Stimulated activated CD4-positive, alpha-beta T cell treated with anti-CD3 and anti-CD28 coated beads, Interleukin-12 subunit alpha, Interleukin-12 subunit beta, amount 100 ng/mL, for 48 hours (primary cell): ENCODE measurements around the gene MCM9.
"Not testable (repeated sequence)": the region's sequence is repeated elsewhere in the genome, so short reads cannot be mapped to it uniquely, and the experiment has no call there.

Experiments
- DNase-seq, 3 donors: peaks; one replicate each; pipeline ENCODE4 v3.0.0-alpha.2; 2020; ENCODE audit warnings: low read depth in 2 of 3, low spot score in 1 of 3

Gene MCM9

DNA sequence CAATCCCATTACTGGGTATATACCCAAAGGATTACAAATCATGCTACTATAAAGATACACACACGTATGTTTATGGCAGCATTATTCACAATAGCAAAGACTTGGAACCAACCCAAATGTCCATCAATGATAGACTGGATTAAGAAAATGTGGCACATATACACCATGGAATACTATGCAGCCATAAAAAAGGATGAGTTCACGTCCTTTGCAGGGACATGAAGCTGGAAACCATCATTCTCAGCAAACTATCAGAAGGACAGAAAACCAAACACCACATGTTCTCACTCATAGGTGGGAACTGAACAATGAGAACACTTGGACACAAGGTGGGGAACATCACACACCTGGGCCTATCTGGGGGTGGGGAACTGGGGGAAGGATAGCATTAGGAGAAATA is 66.1 kb downstream of the MCM9 start:
- not testable (repeated sequence) for DNase-seq

DNA sequence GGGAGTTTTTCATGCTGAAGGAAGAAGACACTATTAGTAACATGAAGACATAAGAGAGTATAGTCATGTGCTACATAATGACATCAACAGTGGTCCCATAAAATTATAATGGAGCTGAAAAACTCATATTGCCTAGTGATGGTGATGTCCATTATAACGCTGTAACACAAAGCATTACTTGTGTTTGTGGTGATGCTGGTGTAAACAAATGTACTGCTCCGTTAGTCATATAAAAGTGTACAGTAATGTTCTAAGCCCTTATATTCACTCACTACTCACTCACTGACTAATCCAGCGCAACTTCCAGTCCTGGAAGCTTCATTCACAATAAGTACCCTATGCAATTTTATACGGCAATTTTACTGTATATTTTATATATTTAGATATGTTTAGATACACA is 67.8 kb downstream of the MCM9 start:
- no peak for DNase-seq

DNA sequence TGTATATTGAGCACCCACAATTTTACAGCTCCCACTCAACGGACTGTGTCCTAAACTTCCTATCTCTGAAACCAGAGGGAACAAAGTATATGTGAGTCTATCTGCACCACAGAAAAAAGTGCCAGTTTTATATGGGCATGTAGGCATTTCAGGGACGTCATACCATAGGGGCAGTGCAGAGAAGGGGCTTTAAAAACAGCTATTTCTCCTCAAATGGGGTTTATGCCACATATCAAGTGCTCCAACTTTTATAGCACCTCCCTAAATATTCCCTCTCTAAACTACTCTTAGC is 69.9 kb downstream of the MCM9 start:
- DNase-seq, result no peak

DNA sequence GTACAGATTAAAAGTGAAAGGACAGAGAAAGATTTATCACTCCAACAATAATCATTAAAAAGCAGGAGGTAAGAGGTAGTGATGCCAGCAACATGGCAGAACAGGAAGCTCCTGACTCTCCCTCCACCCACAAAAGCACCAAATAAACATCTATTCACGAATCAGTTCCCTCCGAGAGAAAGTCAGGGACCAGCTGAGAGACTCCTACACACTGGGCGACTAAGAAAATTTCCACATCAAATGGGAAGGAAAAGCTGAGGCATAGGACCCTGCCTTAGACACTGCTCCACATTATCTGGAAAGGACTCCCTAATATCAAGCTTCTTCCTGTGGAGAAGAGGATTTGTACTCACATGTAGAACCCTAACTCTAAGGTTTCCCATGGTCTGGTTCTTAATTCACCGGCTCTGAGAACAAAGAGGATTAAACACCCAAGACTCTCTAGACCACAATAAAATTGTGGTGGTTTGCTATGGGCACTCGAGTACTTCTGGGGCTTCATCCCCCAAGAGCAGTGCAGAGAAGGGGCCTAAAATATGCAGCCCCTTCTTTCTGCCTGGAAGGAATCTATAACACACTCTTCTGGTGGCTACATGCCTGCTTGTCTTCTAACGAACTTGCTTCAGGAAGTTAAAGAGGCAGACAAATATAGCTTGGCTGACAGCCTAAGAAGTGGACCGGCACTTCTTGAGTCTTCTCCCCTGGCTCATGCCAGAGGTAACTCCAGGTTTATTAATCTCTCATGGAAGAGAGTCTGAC is 70.4 kb downstream of the MCM9 start:
- DNase-seq, result no peak

DNA sequence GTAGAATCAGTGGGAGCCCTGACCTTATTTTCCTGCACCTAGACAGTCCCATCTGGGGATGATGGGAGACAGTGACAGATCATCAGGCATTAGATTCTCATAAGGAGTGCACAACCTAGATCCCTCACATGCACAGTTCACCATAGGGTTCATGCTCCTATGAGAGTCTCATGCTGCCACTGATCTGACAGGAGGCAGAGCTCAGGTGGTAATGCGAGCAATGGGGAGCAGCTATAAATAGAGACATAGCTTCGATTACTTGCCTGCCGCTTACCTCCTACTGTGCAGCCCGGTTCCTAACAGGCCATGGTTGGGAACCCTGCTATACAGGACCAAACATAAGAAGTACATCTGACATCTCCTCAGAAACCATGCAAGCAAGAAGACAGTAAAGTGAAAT is 72.5 kb downstream of the MCM9 start:
- DNase-seq, result no peak

DNA sequence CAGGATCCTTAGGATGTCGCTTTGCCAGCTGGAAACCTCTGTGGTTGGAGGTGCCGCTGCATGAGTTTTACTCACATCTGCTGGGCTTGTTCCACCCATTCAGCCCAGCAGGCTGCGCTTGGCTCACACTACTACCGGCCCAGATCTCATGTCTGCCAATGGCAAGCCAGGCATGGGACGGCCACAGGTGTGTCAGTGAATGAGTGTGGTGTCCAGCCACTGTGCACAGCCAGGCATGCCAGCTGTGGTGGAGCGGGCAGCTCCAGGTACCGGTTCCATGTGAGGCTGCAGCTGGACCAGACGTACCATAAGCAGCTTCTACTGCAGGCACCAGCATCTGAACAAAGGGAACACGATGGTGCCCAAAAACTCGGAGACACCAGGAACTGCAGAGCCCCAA is 74.1 kb downstream of the MCM9 start:
- no peak for DNase-seq

DNA sequence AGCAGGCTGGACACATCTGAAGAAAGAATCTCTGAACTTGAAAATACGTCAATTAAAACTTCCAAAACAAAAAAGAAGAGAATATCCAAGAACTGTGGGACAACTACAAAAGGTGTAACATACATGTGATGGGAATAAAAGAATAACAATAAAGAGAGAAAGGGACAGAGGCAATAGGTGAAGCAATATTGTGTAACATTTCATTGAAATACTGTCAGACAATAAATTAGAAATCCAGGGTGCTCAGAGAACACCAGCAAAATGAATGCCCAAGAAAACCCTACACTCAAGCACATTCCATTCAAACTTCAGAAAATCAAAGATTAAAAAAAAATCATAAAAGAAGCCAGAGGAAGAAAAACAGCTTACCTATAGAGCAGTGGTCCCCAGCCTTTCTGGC is 74.6 kb downstream of the MCM9 start:
- no peak for DNase-seq

DNA sequence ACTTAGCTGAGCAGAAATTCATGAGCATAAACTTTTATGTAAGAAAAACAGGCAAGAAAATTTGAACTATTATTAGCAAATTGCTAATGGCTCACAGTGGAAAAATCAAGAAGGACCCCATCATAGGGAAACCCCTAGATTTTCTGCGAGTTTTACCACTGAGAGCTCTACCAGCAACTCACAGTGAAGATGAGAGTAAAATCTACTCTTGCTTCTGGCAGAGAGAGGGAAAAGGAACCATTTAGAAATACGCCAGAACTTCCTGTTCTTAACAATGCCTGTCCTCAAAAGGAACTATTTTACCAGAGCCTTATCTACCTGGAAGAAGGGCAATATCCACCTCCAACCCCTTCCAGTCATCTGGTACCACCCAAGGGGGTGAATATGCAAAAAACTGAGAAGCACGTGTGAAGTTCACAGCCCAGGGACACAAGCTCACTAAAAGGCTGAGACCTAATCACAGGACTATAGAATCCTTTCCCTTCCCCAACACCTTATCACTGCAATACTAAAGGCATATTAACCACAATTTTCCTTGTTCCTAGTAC is 75.4 kb downstream of the MCM9 start:
- DNase-seq, result no peak

DNA sequence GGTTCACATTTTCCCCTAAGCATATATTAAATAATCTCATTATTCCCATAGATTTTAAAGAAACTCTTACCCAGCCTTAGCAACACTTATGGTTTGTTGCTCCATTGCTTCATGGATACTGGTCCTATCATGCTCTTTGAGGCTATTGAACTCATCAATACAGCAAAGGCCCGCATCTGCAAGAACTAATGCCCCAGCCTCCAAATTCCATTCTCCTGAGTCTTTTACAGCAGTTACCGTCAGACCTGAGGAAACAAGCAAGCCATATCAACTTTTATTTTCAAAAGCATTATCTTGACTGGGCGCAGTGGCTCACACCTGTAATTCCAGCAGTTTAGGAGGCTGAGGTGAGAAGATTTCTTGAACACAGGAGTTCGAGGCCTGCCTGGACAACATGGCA is 78.7 kb downstream of the MCM9 start:
- DNase-seq, result no peak

DNA sequence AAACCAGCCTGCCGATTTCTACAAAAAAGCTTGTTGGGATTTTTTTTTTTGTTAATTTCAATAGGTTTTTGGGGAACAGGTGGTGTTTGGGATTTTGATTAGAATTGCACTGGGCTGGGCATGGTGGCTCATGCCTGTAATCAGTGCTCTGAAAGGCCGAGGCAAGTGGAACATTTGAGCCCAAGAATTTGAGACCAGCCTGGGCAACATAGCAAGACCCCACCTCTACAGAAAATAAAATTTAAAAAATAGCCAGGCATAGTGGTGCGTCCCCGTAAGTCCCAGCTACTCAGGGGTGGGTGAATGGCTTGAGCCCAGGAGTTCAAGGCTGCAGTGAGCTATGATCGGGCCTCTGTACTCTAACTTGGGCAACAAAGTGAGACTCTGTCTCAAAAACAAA is 81.6 kb downstream of the MCM9 start:
- DNase-seq, result no peak

DNA sequence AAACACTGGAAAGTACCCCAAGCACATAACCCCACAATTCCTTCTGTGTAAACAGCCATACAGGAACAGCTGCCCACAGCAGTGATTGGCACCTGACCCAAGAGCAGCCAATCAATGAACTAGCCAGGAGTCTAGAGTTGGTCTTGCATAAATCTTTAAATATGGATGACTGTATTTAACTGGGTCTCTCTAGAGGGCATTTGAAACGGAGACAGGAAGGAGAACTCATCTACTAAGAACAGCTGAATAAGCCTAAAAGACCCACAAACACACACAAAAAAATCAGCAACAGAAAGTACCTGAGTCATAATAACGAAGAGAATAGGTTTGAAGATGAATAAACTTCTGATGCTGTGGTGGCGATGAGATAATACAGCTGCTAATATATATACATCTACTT is 90.0 kb downstream of the MCM9 start:
- DNase-seq, result no peak

DNA sequence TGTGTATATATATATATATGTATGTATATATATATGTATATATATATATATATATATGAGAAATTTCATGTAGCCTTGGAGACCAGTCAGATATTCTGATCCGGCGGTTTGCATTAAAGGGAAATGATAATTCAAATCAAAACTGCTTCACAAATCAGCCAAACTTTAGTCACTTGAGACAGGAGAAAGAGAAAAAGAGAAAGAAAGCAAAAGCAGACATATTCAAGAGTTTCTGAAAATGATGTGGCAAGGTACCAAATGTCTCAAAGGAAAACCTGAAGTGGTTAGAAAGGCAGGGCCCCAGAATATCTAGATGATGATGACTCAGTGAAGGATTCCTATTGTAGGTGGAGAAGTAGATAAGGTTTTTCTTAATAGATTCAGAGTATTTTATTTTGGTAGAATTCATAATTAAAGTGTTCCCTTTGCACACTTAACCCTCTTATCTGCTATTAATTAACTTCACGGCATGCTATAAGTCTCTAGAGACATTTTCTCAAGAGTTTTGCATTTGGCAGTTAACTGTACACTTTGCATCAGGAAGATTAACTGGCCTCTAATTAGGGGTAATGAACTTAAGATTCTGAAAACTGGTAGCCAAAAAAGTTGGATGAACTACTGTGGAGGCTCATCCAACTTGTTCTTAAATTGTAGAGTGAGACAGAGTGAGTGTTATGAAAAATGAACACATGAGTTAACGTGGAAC is 91.1 kb downstream of the MCM9 start:
- peak in 1 of 3 donors; percentile 10 for DNase-seq

DNA sequence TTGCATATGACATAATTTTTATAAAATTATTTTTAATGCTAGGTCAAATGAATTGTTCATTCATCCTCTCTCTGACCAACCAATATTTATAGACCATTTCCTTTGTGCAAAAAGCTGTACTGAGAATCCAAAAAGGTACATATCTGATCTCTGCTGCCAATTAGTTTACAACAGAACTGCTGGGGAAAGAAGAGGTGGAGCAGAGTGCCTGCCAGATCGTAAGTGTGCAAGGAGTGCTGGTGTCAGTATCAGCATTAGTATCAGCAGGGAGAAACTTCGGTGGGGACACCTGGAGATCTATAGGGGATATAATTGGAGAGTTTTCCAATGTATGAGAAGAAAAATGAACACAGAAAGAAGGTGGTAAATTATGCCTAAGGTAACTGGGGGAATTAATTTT is 104.3 kb downstream of the MCM9 start:
- no peak for DNase-seq

DNA sequence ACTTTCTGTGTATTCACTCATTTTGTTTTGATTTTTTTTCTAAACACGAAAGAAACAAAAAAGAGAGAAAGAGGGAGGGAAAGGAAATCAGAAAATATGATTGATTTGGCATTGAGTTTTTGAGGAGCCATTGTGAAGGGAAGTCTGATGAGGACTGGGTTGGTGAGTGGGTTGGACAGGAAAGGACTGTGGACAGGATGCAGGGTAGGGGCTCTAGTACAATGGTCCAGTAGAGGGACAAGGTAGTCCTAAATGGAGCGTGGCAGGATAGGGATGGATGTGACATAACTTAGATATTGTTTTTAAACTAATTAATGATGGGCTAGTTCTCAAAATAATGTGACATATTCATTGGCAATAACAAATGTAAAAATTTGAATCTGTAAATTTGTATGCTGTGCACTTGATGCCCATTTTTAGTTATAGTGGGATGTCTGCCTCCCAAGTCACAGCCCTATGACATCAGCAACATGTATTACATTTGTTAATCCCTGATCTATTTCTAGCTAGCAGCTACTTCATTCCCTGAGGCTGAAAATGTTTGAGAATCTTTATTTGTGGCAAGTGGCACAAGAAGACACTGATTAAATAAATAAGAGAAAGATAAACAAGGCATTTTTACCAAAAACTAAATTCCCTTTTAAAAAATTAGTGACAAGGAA is 105.0 kb downstream of the MCM9 start:
- no peak for DNase-seq

DNA sequence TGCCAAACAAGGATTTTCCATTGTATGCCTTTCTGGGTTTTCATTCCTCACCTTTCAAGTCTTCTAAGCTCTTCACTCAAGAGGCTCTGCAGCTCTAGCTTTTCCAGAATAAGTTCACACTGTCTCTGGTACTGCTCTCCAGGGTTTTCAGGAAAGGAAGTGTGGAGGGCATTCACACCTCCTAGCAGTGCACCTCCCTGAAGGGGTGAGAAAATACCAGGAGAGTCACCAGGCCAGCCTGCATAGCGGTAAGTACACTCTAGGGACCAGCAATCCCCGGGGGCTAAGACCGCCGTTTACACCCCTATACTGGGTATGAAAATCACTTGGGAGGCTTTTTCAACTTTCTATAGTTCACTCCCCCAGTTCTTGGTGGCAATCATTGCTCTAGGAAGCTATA is 108.9 kb downstream of the MCM9 start:
- no peak for DNase-seq

DNA sequence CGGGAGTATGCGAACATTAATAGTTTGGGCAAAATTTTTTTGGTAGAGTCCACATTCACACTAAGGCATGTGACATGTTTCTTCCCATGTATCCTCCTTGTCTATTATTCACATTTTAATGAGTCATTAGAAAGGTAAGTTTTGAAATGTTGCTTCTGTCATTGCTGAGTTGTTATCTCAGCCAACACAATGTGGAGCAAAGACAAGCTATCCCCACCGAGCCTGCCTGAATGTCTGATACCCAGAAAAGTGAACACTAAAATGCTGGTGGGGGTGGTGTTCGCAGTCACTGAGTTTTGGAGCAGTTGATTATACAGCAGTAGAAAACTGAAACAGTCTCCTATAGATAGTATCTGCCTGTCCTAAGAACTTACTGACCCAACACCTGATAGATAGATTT is 109.3 kb downstream of the MCM9 start:
- DNase-seq, result no peak

DNA sequence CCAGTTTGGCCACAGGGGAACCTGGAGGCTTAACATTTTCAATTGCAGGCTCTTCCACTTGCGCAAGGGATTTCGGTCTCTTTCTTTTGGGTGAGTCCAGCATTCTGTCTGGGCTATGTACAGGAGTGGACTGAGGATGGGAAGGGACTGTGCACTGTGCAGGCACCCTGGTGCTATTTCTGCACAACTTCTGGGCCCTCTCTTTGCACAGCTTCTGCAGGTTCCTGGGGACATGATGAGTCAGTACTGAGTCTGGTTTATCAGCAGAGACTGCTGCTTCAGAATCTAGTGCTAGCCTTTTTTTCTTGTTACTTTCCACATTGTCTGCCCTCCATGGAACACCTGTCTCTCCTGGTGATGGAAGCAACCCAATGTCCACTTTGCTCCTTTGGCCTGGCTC is 119.5 kb downstream of the MCM9 start:
- DNase-seq, result no peak

DNA sequence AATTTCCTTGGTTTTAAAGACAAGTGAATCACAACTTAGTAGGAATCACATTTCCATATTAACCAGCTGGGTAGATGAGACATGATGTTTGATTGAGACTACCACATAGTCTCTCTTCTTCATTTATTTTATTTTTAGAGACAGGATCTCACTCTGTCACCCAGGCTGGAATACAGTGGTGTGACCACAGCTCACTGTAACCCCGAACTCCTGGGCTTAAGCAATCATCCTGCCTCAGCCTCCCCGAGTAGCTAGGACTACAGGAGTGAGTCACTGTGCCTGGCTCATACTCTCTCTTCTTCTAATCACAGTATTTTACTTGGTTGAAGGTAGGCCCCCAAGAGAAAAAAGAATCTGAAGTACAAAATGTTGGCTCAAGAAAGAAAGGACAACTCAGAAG is 121.2 kb downstream of the MCM9 start:
- DNase-seq, result peak in 2 of 3 donors; percentile 14 to 20

DNA sequence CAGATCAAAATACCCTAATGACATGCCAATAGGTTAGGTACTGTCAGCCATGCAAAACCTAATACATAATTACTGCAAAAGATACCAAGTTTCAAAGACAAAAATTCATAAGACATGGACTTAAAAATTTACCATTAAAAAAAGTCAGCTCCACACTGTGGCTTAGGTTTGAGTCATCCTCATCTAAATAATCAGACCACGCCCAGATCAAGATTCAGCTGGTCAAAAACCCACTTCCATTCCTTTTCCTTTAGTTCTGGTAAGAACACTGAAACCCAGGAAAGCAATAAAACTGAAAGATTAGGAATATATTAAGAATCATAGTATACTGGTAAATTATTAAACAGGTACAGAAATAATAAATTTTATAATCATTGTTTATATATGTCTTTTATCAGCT is 122.0 kb downstream of the MCM9 start:
- DNase-seq, result no peak

DNA sequence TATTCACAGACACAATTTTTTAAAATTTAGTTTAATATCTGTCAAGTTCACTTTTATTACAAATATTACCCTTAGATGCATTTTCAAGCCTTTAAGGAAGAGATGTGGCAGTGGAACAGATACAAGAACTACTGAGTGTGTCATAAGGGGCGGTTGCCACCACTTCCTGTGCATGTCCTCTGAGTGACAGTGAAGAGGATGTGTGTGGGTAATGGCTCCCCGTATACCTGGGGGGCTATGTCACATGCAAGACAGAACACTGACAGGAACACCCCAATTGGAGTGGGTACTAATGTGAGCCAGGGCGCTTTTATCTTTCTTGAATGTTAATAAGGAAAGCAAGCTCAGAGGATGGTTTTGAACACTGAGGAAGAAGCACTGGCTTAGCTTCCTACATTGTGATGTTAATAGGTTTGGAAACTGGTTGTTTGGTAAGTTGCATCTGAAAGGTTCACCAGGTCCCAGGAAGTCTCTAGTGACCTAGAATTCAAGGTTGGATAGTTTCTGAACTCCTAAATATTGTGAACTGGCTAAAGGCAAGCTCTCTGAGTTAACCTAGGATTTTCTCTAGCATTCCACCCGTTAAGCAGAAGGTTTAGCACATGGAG is 124.4 kb downstream of the MCM9 start:
- DNase-seq, result peak in 2 of 3 donors; percentile 32 to 36

DNA sequence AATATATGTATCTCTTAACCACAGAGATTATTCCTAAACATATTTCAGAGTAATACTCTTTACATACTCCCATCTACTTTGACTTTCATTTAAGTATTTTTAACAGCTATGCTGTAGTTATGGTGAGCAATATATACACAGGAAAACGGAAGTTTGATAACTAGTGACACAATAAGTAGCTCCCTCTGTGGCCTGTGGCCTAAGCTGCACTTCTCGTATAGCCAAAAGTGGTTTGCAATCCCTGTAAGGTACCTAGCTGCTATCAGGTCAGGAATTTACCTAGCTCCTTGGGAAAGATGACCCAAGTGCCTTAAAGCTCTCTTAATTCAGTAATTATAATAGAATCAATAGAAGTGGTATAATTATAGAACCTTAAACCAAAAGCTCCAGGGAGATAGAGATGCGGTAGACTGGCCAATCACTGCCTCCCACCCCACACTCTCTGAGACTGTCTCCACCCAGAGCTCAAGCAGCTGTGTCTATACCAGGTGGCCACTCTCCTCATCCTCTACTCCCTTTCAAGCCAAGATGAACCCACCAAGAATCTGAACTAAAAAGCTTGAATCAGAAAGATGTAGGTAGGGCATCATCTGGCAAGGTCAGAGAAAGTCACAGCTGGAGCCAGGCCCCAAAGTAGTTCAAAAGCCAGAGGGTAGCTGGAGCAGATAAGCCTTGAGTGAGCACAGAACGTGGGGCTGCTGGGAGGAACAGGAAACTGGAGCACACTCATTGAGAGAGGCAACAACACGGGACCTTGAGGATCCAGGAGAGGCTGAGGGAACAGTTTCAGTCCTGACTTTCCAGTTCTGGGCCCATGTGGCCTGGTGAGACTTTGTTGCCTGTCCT is 125.9 kb downstream of the MCM9 start:
- no peak for DNase-seq
